T-helper 17 cell (primary cell): ENCODE measurements around the gene DBH. TPM values are rescaled to one million over a fixed set of nuclear protein-coding genes. Genes with fewer than 3 reads are reported as not detected.

Experiments
- ATAC-seq: fragments of 150-1000 bp; cut with Tn5 transposase; 2 replicates; pipeline ENCODE4 v1.10.0; 2021; ENCODE audit warnings: mild to moderate bottlenecking, moderate library complexity
- DNase-seq, 3 donors: peaks; one replicate each; pipeline versions ENCODE4 v3.0.0 to v3.0.0-alpha.2; 2020 to 2021
- H3K9me3 ChIP-seq: one replicate; pipeline ENCODE4 v1.7.0; 2013; ENCODE audit warnings: low read length, mild to moderate bottlenecking; ENCODE audit not compliant: control insufficient read depth, poor library complexity, severe bottlenecking
- H3K27ac Mint-ChIP-seq: one replicate; pipeline ENCODE4 v1.8.0; 2022; ENCODE audit warnings: mild to moderate bottlenecking, moderate library complexity, mixed read lengths
- H3K27me3 Mint-ChIP-seq: one replicate; pipeline ENCODE4 v1.8.0; 2022; ENCODE audit warnings: mixed read lengths
- H3K36me3 Mint-ChIP-seq: one replicate; pipeline ENCODE4 v1.8.0; 2022; ENCODE audit warnings: low read depth, mixed read lengths
- H3K4me1 Mint-ChIP-seq: one replicate; pipeline ENCODE4 v1.8.0; 2022; ENCODE audit warnings: mild to moderate bottlenecking, mixed read lengths
- H3K4me3 Mint-ChIP-seq: one replicate; pipeline ENCODE4 v1.8.0; 2022; ENCODE audit warnings: mild to moderate bottlenecking, moderate library complexity, mixed read lengths
- total RNA-seq, 4 donors: library from RNA in 2 of 4; stranded (reverse) in 2 of 4; gene quantifications; one replicate each; pipeline ENCODE4 v1.2.3 and lab custom pipeline; 2022 to 2026

The DBH gene
- under 1 TPM in 1 of 2 donors, not detected in 1; 0.18 TPM for total RNA-seq
- 0 to 0.12 reads per million in 2 donors for total RNA-seq (lab: John Stamatoyannopoulos, UW)

GRCh38 chr9:133635533-133636531 is at the start of gene DBH:
Gene DBH, plus strand, starts transcription at chr9:133636363. Its CDS starts 9 bp downstream, at chr9:133636372.
- Mint-ChIP-seq H3K4me3 (no peak within 1 kb of the TSS), H3K36me3 (no peaks in the 10 kb centered on the region), H3K27ac (no peak within 1 kb of the TSS), H3K4me1 (peaks cover 3% of the 10 kb centered on the region), H3K27me3 (peaks cover 17% of the 10 kb centered on the region)
- DNase-seq (no peak), ATAC-seq (no peak)
- H3K9me3 ChIP-seq: no peaks in the 10 kb centered on the region

DNA sequence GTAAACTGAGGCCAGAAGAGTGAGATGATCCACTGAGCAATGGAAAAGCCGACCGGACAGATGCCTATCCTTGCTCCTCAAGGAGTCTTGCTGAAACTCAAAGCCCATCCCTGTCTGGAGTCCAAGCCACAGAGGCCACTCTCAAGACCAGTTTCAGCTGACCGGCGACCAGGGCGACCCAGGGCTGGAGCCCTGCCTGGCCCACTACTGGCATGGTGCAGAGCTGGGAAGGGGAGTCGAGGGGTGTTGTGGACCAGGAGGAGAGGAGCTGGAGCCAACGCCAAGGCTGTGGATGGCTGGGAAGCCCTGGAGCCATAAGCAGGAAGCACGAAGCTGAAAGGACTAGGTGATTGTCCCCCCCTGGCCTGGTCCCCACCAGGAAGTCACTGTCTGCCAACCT is 49.1 kb upstream of the DBH start:
- Mint-ChIP-seq H3K27me3 (peaks cover 31% of the 10 kb centered on the region), H3K4me1 (no peaks in the 10 kb centered on the region), H3K36me3 (no peaks in the 10 kb centered on the region), H3K27ac (no peak overlapping the region), H3K4me3 (no peak overlapping the region)
- no peaks in the 10 kb centered on the region for H3K9me3 ChIP-seq
- DNase-seq (no peak), ATAC-seq (no peak)

DNA sequence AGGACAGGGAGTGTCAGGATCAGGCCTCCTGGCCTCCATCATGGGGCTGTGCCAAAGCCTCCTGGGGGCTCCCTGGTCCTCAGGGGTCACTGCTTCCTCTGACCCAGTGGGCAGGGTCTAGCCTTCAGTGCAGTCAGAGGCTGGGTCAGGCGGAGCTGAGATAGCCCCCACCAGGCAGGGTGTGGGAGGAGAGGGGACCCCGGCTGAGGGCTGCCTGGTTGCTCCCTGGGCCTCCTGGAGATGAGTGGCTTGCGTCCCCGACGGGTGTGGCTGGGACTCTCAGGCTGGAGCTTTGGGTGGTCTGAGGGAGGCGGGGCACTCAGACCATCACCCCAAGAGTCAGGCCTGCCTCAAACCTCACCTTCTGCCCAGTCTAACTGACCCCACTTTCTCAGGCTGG is 48.7 kb upstream of the DBH start:
- H3K27ac Mint-ChIP-seq: no peak overlapping the region
- peaks cover 28% of the 10 kb centered on the region for H3K27me3 Mint-ChIP-seq
- no peaks in the 10 kb centered on the region for H3K4me1 Mint-ChIP-seq
- H3K4me3 Mint-ChIP-seq: no peak overlapping the region
- H3K9me3 ChIP-seq: no peaks in the 10 kb centered on the region
- no peak for ATAC-seq
- no peaks in the 10 kb centered on the region for H3K36me3 Mint-ChIP-seq
- DNase-seq: no peak

GRCh38 chr9:133589454-133590227 is 46.5 kb upstream of the DBH start:
- ATAC-seq: no peak
- H3K4me3 Mint-ChIP-seq: no peak overlapping the region
- peaks cover 22% of the 10 kb centered on the region for H3K27me3 Mint-ChIP-seq
- no peaks in the 10 kb centered on the region for H3K9me3 ChIP-seq
- H3K36me3 Mint-ChIP-seq: no peaks in the 10 kb centered on the region
- no peaks in the 10 kb centered on the region for H3K4me1 Mint-ChIP-seq
- DNase-seq: peak; percentile 21 to 32 (median 29)
- H3K27ac Mint-ChIP-seq: no peak overlapping the region

DNA sequence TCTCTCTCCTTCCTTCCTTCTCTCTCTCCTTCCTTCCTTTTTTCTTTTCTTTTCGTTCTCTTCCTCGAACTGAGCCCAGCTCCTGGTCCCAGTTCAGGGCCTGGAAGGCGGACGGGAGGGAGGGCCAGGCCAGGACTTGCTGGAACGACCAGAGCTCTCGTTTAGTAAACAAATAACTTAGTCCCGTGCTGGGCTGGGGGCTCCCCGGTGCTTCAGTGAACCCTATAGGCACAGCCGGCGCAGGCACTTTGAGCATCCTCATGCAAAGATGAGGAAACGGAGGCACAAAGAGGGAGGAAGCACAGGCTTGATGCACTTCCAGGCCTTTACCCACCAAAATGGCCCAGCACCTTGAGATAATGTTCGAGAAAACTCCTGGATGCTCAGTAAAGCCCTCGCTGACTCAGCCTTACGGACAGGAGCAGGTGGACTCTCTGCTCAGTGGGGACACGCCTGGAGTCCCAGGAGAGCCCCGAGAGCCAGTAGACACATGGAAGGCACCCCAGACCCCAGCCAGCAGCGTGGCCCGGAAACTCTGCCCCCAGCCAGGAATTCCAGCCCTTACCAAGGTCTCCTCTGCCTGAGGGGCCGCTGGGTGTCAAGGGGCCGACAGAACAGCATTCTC is 45.8 kb upstream of the DBH start:
- Mint-ChIP-seq H3K27me3 (peaks cover 15% of the 10 kb centered on the region), H3K27ac (no peak overlapping the region), H3K36me3 (no peaks in the 10 kb centered on the region), H3K4me3 (no peak overlapping the region), H3K4me1 (no peaks in the 10 kb centered on the region)
- DNase-seq (no peak), ATAC-seq (no peak)
- H3K9me3 ChIP-seq: no peaks in the 10 kb centered on the region

GRCh38 chr9:133591116-133591910 is 44.9 kb upstream of the DBH start:
- Mint-ChIP-seq H3K27ac (no peak overlapping the region), H3K27me3 (peaks cover 5% of the 10 kb centered on the region), H3K4me1 (no peaks in the 10 kb centered on the region), H3K36me3 (no peaks in the 10 kb centered on the region), H3K4me3 (no peak overlapping the region)
- H3K9me3 ChIP-seq: no peaks in the 10 kb centered on the region
- ATAC-seq: no peak
- no peak for DNase-seq

- peaks cover under 1% of the 10 kb centered on the region for H3K9me3 ChIP-seq
- Mint-ChIP-seq H3K27ac (no peak overlapping the region), H3K27me3 (peaks cover 5% of the 10 kb centered on the region), H3K4me3 (no peak overlapping the region), H3K4me1 (no peaks in the 10 kb centered on the region), H3K36me3 (no peaks in the 10 kb centered on the region)
- ATAC-seq (no peak), DNase-seq (no peak)
Observed at GRCh38 chr9:133591985-133592384, 44.2 kb upstream of the DBH start.

DNA sequence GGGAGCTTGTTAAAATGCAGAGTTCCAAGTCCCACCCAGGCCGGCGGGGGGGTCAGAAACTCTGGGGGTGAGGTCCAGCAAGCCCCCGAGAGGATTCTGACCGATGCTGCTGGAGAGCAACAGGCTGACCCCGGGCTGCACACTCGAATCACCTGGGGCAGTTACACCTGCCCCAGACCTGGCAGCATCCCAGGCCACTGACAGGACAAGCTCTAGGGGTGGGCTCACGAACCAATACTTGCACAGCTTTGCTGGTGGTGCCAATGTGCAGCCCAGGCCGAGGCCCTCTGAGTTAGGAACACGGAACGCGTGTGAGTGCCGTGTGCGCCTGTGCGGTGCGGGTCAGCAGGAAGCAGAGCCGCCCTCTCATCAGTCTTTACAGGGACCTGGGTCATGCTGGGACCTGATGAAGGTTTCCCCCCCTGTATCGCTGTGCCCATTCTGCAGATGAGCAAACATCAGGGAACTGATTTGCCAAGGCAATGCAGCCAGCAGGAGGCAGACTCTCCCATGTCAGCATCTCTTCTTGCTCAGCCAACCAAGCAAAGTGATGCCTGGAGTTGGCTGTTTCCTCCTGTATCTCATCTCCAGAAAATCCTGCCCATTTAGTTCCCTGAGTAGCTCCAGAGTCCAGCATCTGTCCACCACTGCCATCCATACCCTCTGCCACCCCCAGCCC is 43.3 kb upstream of the DBH start:
- Mint-ChIP-seq H3K4me3 (no peak overlapping the region), H3K27me3 (peaks cover 5% of the 10 kb centered on the region), H3K27ac (no peak overlapping the region), H3K36me3 (no peaks in the 10 kb centered on the region), H3K4me1 (no peaks in the 10 kb centered on the region)
- peaks cover 3% of the 10 kb centered on the region for H3K9me3 ChIP-seq
- no peak for DNase-seq
- no peak for ATAC-seq

GRCh38 chr9:133593587-133594253 is 42.4 kb upstream of the DBH start:
- no peak for ATAC-seq
- Mint-ChIP-seq H3K4me3 (no peak overlapping the region), H3K27ac (no peak overlapping the region), H3K4me1 (no peaks in the 10 kb centered on the region), H3K36me3 (no peaks in the 10 kb centered on the region), H3K27me3 (peaks cover 5% of the 10 kb centered on the region)
- no peak for DNase-seq
- peaks cover 3% of the 10 kb centered on the region for H3K9me3 ChIP-seq

GRCh38 chr9:133594310-133594709 is 41.9 kb upstream of the DBH start:
- Mint-ChIP-seq H3K36me3 (no peaks in the 10 kb centered on the region), H3K27ac (no peak overlapping the region), H3K27me3 (peaks cover 5% of the 10 kb centered on the region), H3K4me3 (no peak overlapping the region), H3K4me1 (no peaks in the 10 kb centered on the region)
- ATAC-seq (no peak), DNase-seq (no peak)
- peaks cover 3% of the 10 kb centered on the region for H3K9me3 ChIP-seq

DNA sequence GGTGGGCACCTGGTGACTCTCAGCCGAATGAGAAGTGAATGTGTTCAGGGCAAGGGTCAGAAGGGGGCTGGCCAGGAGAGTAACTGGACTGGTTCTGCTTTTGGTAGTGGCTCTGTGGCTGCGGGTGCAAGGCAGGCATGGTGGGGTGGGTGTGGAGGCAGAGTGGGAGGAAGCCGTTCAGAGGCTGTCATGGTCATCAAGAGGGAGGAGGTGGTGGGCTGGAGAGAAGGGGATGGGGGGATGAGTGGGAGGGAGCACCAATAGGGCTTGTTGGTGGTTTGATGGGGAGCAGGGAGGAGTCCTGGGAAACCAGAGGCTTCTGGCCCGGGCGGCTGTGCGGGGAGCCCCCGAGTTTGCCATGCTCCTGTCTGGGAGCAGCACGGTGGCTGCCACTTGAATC is 40.3 kb upstream of the DBH start:
- H3K27ac Mint-ChIP-seq: no peak overlapping the region
- no peaks in the 10 kb centered on the region for H3K36me3 Mint-ChIP-seq
- peaks cover 5% of the 10 kb centered on the region for H3K27me3 Mint-ChIP-seq
- H3K4me3 Mint-ChIP-seq: no peak overlapping the region
- ATAC-seq (no peak), DNase-seq (no peak)
- H3K4me1 Mint-ChIP-seq: no peaks in the 10 kb centered on the region
- H3K9me3 ChIP-seq: peaks cover 3% of the 10 kb centered on the region
